Measurements from ENCODE around the gene SSTR5.

SSTR5 gene

GRCh38 chr16:1040346-1040745 is 32.2 kb upstream of the SSTR5 start:
- DNase-seq = no peak

- no peak for DNase-seq
These were observed 30.4 kb upstream of the SSTR5 start for GRCh38 chr16:1042049-1042744.

GRCh38 chr16:1042866-1043265 is 29.7 kb upstream of the SSTR5 start:
- DNase-seq = peak in 2 of 3 experiments; percentile 64 to 79

GRCh38 chr16:1043881-1044451 is 28.6 kb upstream of the SSTR5 start:
- peak in 2 of 3 experiments; percentile 42 to 58 for DNase-seq

- DNase-seq = peak in 2 of 3 experiments; percentile 42
These were observed 27.9 kb upstream of the SSTR5 start for GRCh38 chr16:1044460-1045309.

GRCh38 chr16:1045310-1045992 is 27.1 kb upstream of the SSTR5 start:
- no peak for DNase-seq

GRCh38 chr16:1045993-1046911 is 26.3 kb upstream of the SSTR5 start:
- no peak for DNase-seq

- DNase-seq = no peak
These were observed 25.4 kb upstream of the SSTR5 start for GRCh38 chr16:1047123-1047522.

GRCh38 chr16:1047801-1048200 is 24.7 kb upstream of the SSTR5 start:
- DNase-seq = no peak

- DNase-seq = peak in 2 of 3 experiments; percentile 51 to 68
These were observed 24.0 kb upstream of the SSTR5 start for GRCh38 chr16:1048442-1049112.

GRCh38 chr16:1049113-1049975 is 23.2 kb upstream of the SSTR5 start:
- DNase-seq = no peak

GRCh38 chr16:1049976-1050247 is 22.6 kb upstream of the SSTR5 start:
- no peak for DNase-seq

GRCh38 chr16:1050516-1050915 is 22.0 kb upstream of the SSTR5 start:
- no peak for DNase-seq

- no peak for DNase-seq
These were observed 21.6 kb upstream of the SSTR5 start for GRCh38 chr16:1050921-1051320.

GRCh38 chr16:1051446-1051845 is 21.1 kb upstream of the SSTR5 start:
- no peak for DNase-seq

- DNase-seq = peak in 1 of 3 experiments; percentile 41
These were observed 19.8 kb upstream of the SSTR5 start for GRCh38 chr16:1052721-1053120.

GRCh38 chr16:1053121-1053521 is 19.4 kb upstream of the SSTR5 start:
- peak in 1 of 3 experiments; percentile 41 for DNase-seq

GRCh38 chr16:1053700-1054368 is 18.7 kb upstream of the SSTR5 start:
- DNase-seq = no peak

GRCh38 chr16:1054660-1055556 is 17.6 kb upstream of the SSTR5 start:
- peak in 1 of 3 experiments; percentile 20 for DNase-seq

Data from NCI-H1417 (cell line).